Esophagus mucosa (tissue), 1 donor: ENCODE data around the gene IFI27. TPM values are rescaled to one million over a fixed set of nuclear protein-coding genes. Genes with fewer than 3 reads are reported as not detected.

Experiments used
- ATAC-seq: fragments of 200-7000 bp; cut with Tn5 transposase; one replicate; pipeline ENCODE4 v1.9.1; 2020
- total RNA-seq: library from RNA; stranded (reverse); gene quantifications from one replicate; pipeline ENCODE4 v1.2.4, GENCODE V29; 2023
- donor health status: DM: yes; HTN: yes; CAD: no.

IFI27 gene
- total RNA-seq, 1 donor from 2014 or later = 70.2 TPM

GRCh38 chr14:94103554-94104150 is 6.9 kb upstream of the IFI27 start:
- ATAC-seq = no peak

- no peak for ATAC-seq
Observed at GRCh38 chr14:94104731-94105130, 5.8 kb upstream of the IFI27 start.

GRCh38 chr14:94109915-94110250 is 653 bp upstream of the IFI27 start:
- ATAC-seq = no peak

GRCh38 chr14:94111276-94112095 is 950 bp downstream of the IFI27 start:
- ATAC-seq = no peak

- peak; percentile 47 for ATAC-seq
Observed at GRCh38 chr14:94112513-94113063, 2.1 kb downstream of the IFI27 start.

- no peak for ATAC-seq
Observed at GRCh38 chr14:94113073-94113472, 2.5 kb downstream of the IFI27 start.

- no peak for ATAC-seq
Observed at GRCh38 chr14:94113490-94113889, 3.0 kb downstream of the IFI27 start.

- no peak for ATAC-seq
Observed at GRCh38 chr14:94113908-94114588, 3.5 kb downstream of the IFI27 start.

GRCh38 chr14:94114589-94115057 is 4.1 kb downstream of the IFI27 start:
- ATAC-seq = no peak

- ATAC-seq = peak; percentile 54
Observed at GRCh38 chr14:94115058-94115591, 4.6 kb downstream of the IFI27 start.

GRCh38 chr14:94115631-94116030 is 5.1 kb downstream of the IFI27 start:
- ATAC-seq = no peak

GRCh38 chr14:94116701-94117100 is 6.2 kb downstream of the IFI27 start:
- no peak for ATAC-seq

- no peak for ATAC-seq
Observed at GRCh38 chr14:94117856-94118255, 7.3 kb downstream of the IFI27 start.

GRCh38 chr14:94119071-94119470 is 8.5 kb downstream of the IFI27 start:
- no peak for ATAC-seq

- ATAC-seq = no peak
Observed at GRCh38 chr14:94120667-94121340, 10.3 kb downstream of the IFI27 start.

GRCh38 chr14:94121485-94121884 is 10.9 kb downstream of the IFI27 start:
- ATAC-seq = no peak

GRCh38 chr14:94122438-94122837 is 11.9 kb downstream of the IFI27 start:
- no peak for ATAC-seq

GRCh38 chr14:94123296-94123695 is 12.8 kb downstream of the IFI27 start:
- no peak for ATAC-seq

GRCh38 chr14:94123868-94124267 is 13.3 kb downstream of the IFI27 start:
- no peak for ATAC-seq

- ATAC-seq = no peak
Observed at GRCh38 chr14:94124582-94125377, 14.2 kb downstream of the IFI27 start.

GRCh38 chr14:94125659-94126418 is 15.3 kb downstream of the IFI27 start:
- ATAC-seq = no peak
